Endodermal cell (in vitro differentiated cells): ENCODE data around the gene ATP8B1. TPM values are rescaled to one million over a fixed set of nuclear protein-coding genes. Genes with fewer than 3 reads are reported as not detected.

Source experiments
- DNase-seq: peaks from one replicate; pipeline ENCODE4 v3.0.0-alpha.2; 2017
- H3K27ac ChIP-seq: 2 replicates; pipeline ENCODE4 v1.5.1; 2013; ENCODE audit warnings: mild to moderate bottlenecking, low read depth, low read length, moderate library complexity
- H3K27me3 ChIP-seq: 2 replicates; pipeline ENCODE4 v1.6.1; 2013; ENCODE audit warnings: mild to moderate bottlenecking, low read length, moderate library complexity; ENCODE audit not compliant: insufficient read depth, control insufficient read depth, poor library complexity, severe bottlenecking
- H3K36me3 ChIP-seq: 2 replicates; pipeline ENCODE4 v1.7.0; 2013; ENCODE audit warnings: mild to moderate bottlenecking, low read length, moderate library complexity; ENCODE audit not compliant: control insufficient read depth, insufficient read depth
- H3K4me1 ChIP-seq: one replicate; pipeline ENCODE4 v1.7.0; 2013; ENCODE audit warnings: low read length; ENCODE audit not compliant: control insufficient read depth, insufficient read depth
- H3K4me3 ChIP-seq: 2 replicates; pipeline ENCODE4 v1.5.1; 2013; ENCODE audit warnings: mild to moderate bottlenecking, low read length, moderate library complexity
- H3K9ac ChIP-seq: 2 replicates; pipeline ENCODE4 v1.6.1; 2013; ENCODE audit warnings: mild to moderate bottlenecking, low read length, moderate library complexity; ENCODE audit not compliant: poor library complexity, severe bottlenecking; ENCODE audit errors: extremely low read depth
- H3K9me3 ChIP-seq: 2 replicates; pipeline ENCODE4 v1.6.1; 2013; ENCODE audit warnings: mild to moderate bottlenecking, low read length, moderate library complexity; ENCODE audit not compliant: control insufficient read depth
- H3K27ac Mint-ChIP-seq: 2 replicates; pipeline ENCODE4 v1.8.0; 2020; ENCODE audit warnings: mixed read lengths
- H3K27me3 Mint-ChIP-seq: 2 replicates; pipeline ENCODE4 v1.8.0; 2021; ENCODE audit warnings: mild to moderate bottlenecking, mixed read lengths; ENCODE audit not compliant: insufficient read depth
- H3K36me3 Mint-ChIP-seq: 2 replicates; pipeline ENCODE4 v1.8.0; 2020; ENCODE audit warnings: low read depth, mixed read lengths
- H3K4me1 Mint-ChIP-seq: 2 replicates; pipeline ENCODE4 v1.8.0; 2020; ENCODE audit warnings: mixed read lengths
- H3K4me3 Mint-ChIP-seq: 2 replicates; pipeline ENCODE4 v1.8.0; 2020; ENCODE audit warnings: mild to moderate bottlenecking, moderate library complexity, mixed read lengths
- H3K9me3 Mint-ChIP-seq: 2 replicates; pipeline ENCODE4 v1.8.0; 2020; ENCODE audit warnings: mild to moderate bottlenecking, mixed read lengths
- CTCF ChIP-seq: fragments of 200-600 bp; sonication (generic); conservative IDR thresholded peaks from 2 replicates; pipeline ENCODE4 v1.5.0; 2021; ENCODE audit warnings: antibody characterized with exemption, mild to moderate bottlenecking
- WGBS, 2 experiments: methylation state at CpG; one replicate each; pipeline versions ENCODE4 v1.1.5 to v1.1.7; 2013; ENCODE audit warnings: missing lambda C conversion rate in 2 of 2, mixed read lengths in 1 of 2; ENCODE audit not compliant: insufficient coverage in 1 of 2, insufficient read length in 1 of 2; 5-methylcytosine and 5-hydroxymethylcytosine counted together
- total RNA-seq, 2 donors: library from RNA; stranded (reverse); fragmentation: NEBNext Ultra II Directional in 1 of 2; extraction: Animal tissue kit (Norgen Biotek cat#: 25700) in 1 of 2; gene quantifications; 2 replicates in 1 of 2; 3 replicates in 1 of 2; pipeline ENCODE4 v1.2.1, GENCODE V29; 2021

Gene ATP8B1
- total RNA-seq, 2 donors from 2014 or later = 1.7 to 13.5 TPM

- H3K36me3 Mint-ChIP-seq = no peaks in the 10 kb centered on the region
- no peaks in the 10 kb centered on the region for H3K9me3 Mint-ChIP-seq
- H3K4me1 Mint-ChIP-seq = peaks cover 26% of the 10 kb centered on the region
- no peak for DNase-seq
- peaks cover 3% of the 10 kb centered on the region for H3K4me1 ChIP-seq
- H3K27ac Mint-ChIP-seq = peak overlapping the region; percentile 44
- no peak overlapping the region for H3K9ac ChIP-seq
- H3K4me3 ChIP-seq = peak overlapping the region; percentile 83
- peaks cover 55% of the 10 kb centered on the region for H3K27me3 ChIP-seq
- H3K27ac ChIP-seq = no peak overlapping the region
- no peak for TF ChIP-seq CTCF
- H3K4me3 Mint-ChIP-seq = peak overlapping the region; percentile 81
- 30 to 47% methylated on average over 9 to 14 of the region's 14 CpGs for WGBS, 2 experiments
- peaks cover 26% of the 10 kb centered on the region for H3K27me3 Mint-ChIP-seq
- H3K36me3 ChIP-seq = no peaks in the 10 kb centered on the region
- no peaks in the 10 kb centered on the region for H3K9me3 ChIP-seq
Measured at GRCh38 chr18:57801325-57801724, 1.8 kb downstream of the ATP8B1 start.

- no peak overlapping the region for H3K27ac ChIP-seq
- peaks cover 4% of the 10 kb centered on the region for H3K9me3 ChIP-seq
- H3K36me3 ChIP-seq = no peaks in the 10 kb centered on the region
- H3K4me1 Mint-ChIP-seq = peaks cover 31% of the 10 kb centered on the region
- peaks cover 3% of the 10 kb centered on the region for H3K9me3 Mint-ChIP-seq
- 91 to 93% methylated on average over 3 to 4 of the region's 4 CpGs for WGBS, 2 experiments
- DNase-seq = no peak
- peaks cover 12% of the 10 kb centered on the region for H3K27me3 Mint-ChIP-seq
- H3K4me1 ChIP-seq = peaks cover 3% of the 10 kb centered on the region
- peaks cover 36% of the 10 kb centered on the region for H3K27me3 ChIP-seq
- no peak overlapping the region for H3K4me3 ChIP-seq
- TF ChIP-seq CTCF = no peak
- peaks cover 10% of the 10 kb centered on the region for H3K36me3 Mint-ChIP-seq
- no peak overlapping the region for H3K27ac Mint-ChIP-seq
- H3K9ac ChIP-seq = no peak overlapping the region
- H3K4me3 Mint-ChIP-seq = no peak overlapping the region
Measured at GRCh38 chr18:57798713-57799373, 4.3 kb downstream of the ATP8B1 start.

- H3K27ac Mint-ChIP-seq = peak overlapping the region; percentile 62
- H3K9me3 ChIP-seq = peaks cover 4% of the 10 kb centered on the region
- no peaks in the 10 kb centered on the region for H3K36me3 ChIP-seq
- peaks cover 3% of the 10 kb centered on the region for H3K9me3 Mint-ChIP-seq
- no peak for DNase-seq
- no peak overlapping the region for H3K9ac ChIP-seq
- no peak overlapping the region for H3K4me3 Mint-ChIP-seq
- peaks cover 8% of the 10 kb centered on the region for H3K27me3 Mint-ChIP-seq
- peaks cover 43% of the 10 kb centered on the region for H3K4me1 Mint-ChIP-seq
- H3K4me3 ChIP-seq = no peak overlapping the region
- H3K4me1 ChIP-seq = peaks cover 3% of the 10 kb centered on the region
- WGBS, 2 experiments = 67 to 80% methylated on average over 1 to 3 of the region's 3 CpGs
- H3K36me3 Mint-ChIP-seq = peaks cover 10% of the 10 kb centered on the region
- no peak overlapping the region for H3K27ac ChIP-seq
- peaks cover 24% of the 10 kb centered on the region for H3K27me3 ChIP-seq
- TF ChIP-seq CTCF = no peak
Measured at GRCh38 chr18:57797209-57797651, 5.9 kb downstream of the ATP8B1 start.
